Activated CD4-positive, CD25-positive, alpha-beta regulatory T cell treated with anti-CD3 and anti-CD28 coated beads, Interleukin-2, amount 50 U/mL, for 24 hours (primary cell): ENCODE measurements around the gene CHRNA4.

Experiments
- ATAC-seq, 2 donors: fragments of 150-1000 bp; cut with Tn5 transposase; one replicate each; pipeline ENCODE4 v1.10.0; 2021; ENCODE audit warnings: mild to moderate bottlenecking in 1 of 2, moderate library complexity in 1 of 2

CHRNA4 gene

GRCh38 chr20:63318391-63319163 is 42.6 kb downstream of the CHRNA4 start:
- ATAC-seq, result no peak

GRCh38 chr20:63317601-63318291 is 43.4 kb downstream of the CHRNA4 start:
- ATAC-seq, result no peak

- ATAC-seq, result no peak
Observed at GRCh38 chr20:63317061-63317460, 44.1 kb downstream of the CHRNA4 start.

GRCh38 chr20:63316502-63316921 is 44.6 kb downstream of the CHRNA4 start:
- ATAC-seq, result no peak

GRCh38 chr20:63315731-63316491 is 45.2 kb downstream of the CHRNA4 start:
- ATAC-seq, result no peak

- no peak for ATAC-seq
Observed at GRCh38 chr20:63315240-63315689, 45.9 kb downstream of the CHRNA4 start.

GRCh38 chr20:63314566-63315239 is 46.4 kb downstream of the CHRNA4 start:
- ATAC-seq, result no peak

GRCh38 chr20:63314015-63314471 is 47.1 kb downstream of the CHRNA4 start:
- ATAC-seq, result no peak

- ATAC-seq, result no peak
Observed at GRCh38 chr20:63313349-63314014, 47.7 kb downstream of the CHRNA4 start.

- no peak for ATAC-seq
Observed at GRCh38 chr20:63312690-63313348, 48.3 kb downstream of the CHRNA4 start.

- no peak for ATAC-seq
Observed at GRCh38 chr20:63312273-63312672, 48.9 kb downstream of the CHRNA4 start.

- no peak for ATAC-seq
Observed at GRCh38 chr20:63311833-63312243, 49.3 kb downstream of the CHRNA4 start.

- no peak for ATAC-seq
Observed at GRCh38 chr20:63311186-63311832, 49.8 kb downstream of the CHRNA4 start.

- ATAC-seq, result no peak
Observed at GRCh38 chr20:63310265-63310991, 50.7 kb downstream of the CHRNA4 start.

GRCh38 chr20:63309261-63310071 is 51.7 kb downstream of the CHRNA4 start:
- peak in 1 of 2 donors; percentile 31 for ATAC-seq

GRCh38 chr20:63308218-63308911 is 52.8 kb downstream of the CHRNA4 start:
- no peak for ATAC-seq

GRCh38 chr20:63307538-63308217 is 53.5 kb downstream of the CHRNA4 start:
- no peak for ATAC-seq
